SK-N-SH treated with all-trans-retinoic acid at 6 μM for 48 hours (cell line): ENCODE data around the gene RRP36.
A peak's percentile ranks its signal among the peaks of the same experiment; 100 is the strongest.

Experiments
- ATAC-seq: fragments of 200-7000 bp; cut with Tn5 transposase; 3 replicates; pipeline ENCODE4 v1.9.1; 2020; ENCODE audit warnings: mild to moderate bottlenecking, moderate library complexity
- ARNTL ChIP-seq: fragments of 450-650 bp; formaldehyde crosslinking; IDR thresholded peaks from 2 replicates; pipeline ENCODE4 v1.5.0; 2020; ENCODE audit warnings: low read depth, mild to moderate bottlenecking, moderate library complexity, borderline replicate concordance
- BACH2 ChIP-seq: fragments of 250-450 bp; sonication (Bioruptor Pico); IDR thresholded peaks from 2 replicates; pipeline ENCODE4 v1.9.0; 2021; ENCODE audit warnings: mild to moderate bottlenecking, borderline replicate concordance
- CREB5 ChIP-seq: fragments of 250-450 bp; sonication (Bioruptor Pico); IDR thresholded peaks from 2 replicates; pipeline ENCODE4 v1.5.1; 2020; ENCODE audit warnings: low read depth, mild to moderate bottlenecking, moderate library complexity
- CSDC2 ChIP-seq: fragments of 250-450 bp; sonication (Bioruptor Pico); IDR thresholded peaks from 2 replicates; pipeline ENCODE4 v1.5.0; 2020; ENCODE audit warnings: mild to moderate bottlenecking, moderate library complexity
- CSRNP3 ChIP-seq: fragments of 250-450 bp; sonication (Bioruptor Pico); IDR thresholded peaks from 2 replicates; pipeline ENCODE4 v1.5.1; 2021; ENCODE audit warnings: mild to moderate bottlenecking, moderate library complexity
- ESRRG ChIP-seq: fragments of 250-450 bp; sonication (Bioruptor Pico); IDR thresholded peaks from 2 replicates; pipeline ENCODE4 v1.6.1; 2021; ENCODE audit warnings: mild to moderate bottlenecking
- GLIS3 ChIP-seq: fragments of 250-450 bp; sonication (Bioruptor Pico); IDR thresholded peaks from 2 replicates; pipeline ENCODE4 v1.5.0; 2020; ENCODE audit warnings: mild to moderate bottlenecking, moderate library complexity
- ISL1 ChIP-seq: fragments of 250-450 bp; sonication (Bioruptor Pico); IDR thresholded peaks from 2 replicates; pipeline ENCODE4 v2.1.2; 2022; ENCODE audit warnings: mild to moderate bottlenecking, moderate library complexity
- OSR1 ChIP-seq: fragments of 250-450 bp; sonication (Bioruptor Pico); IDR thresholded peaks from 2 replicates; pipeline ENCODE4 v1.8.0; 2022; ENCODE audit warnings: moderate library complexity, mild to moderate bottlenecking, inconsistent platforms
- POU6F1 ChIP-seq: fragments of 250-450 bp; sonication (Bioruptor Pico); IDR thresholded peaks from 2 replicates; pipeline ENCODE4 v1.8.0; 2021; ENCODE audit warnings: low read depth, mild to moderate bottlenecking, moderate library complexity, borderline replicate concordance
- PPARA ChIP-seq: fragments of 250-450 bp; sonication (Bioruptor Pico); IDR thresholded peaks from 2 replicates; pipeline ENCODE4 v1.5.0; 2020; ENCODE audit warnings: mild to moderate bottlenecking, borderline replicate concordance
- RARB ChIP-seq: fragments of 250-450 bp; sonication (Bioruptor Pico); IDR thresholded peaks from 2 replicates; pipeline ENCODE4 v1.8.0; 2021; ENCODE audit warnings: mild to moderate bottlenecking, moderate library complexity
- SNAI2 ChIP-seq: fragments of 250-450 bp; sonication (Bioruptor Pico); IDR thresholded peaks from 2 replicates; pipeline ENCODE4 v1.5.0; 2020; ENCODE audit warnings: mild to moderate bottlenecking, moderate library complexity
- TCF4 ChIP-seq: fragments of 250-450 bp; sonication (Bioruptor Pico); IDR thresholded peaks from 2 replicates; pipeline ENCODE4 v1.8.0; 2021; ENCODE audit warnings: mild to moderate bottlenecking, moderate library complexity, borderline replicate concordance
- TSHZ2 ChIP-seq: fragments of 250-450 bp; sonication (Bioruptor Pico); IDR thresholded peaks from 2 replicates; pipeline ENCODE4 v1.5.0; 2020; ENCODE audit warnings: mild to moderate bottlenecking, moderate library complexity
- ZFP3 ChIP-seq: fragments of 250-450 bp; sonication (Bioruptor Pico); IDR thresholded peaks from 2 replicates; pipeline ENCODE4 v1.5.0; 2020; ENCODE audit warnings: mild to moderate bottlenecking, moderate library complexity
- ZFP30 ChIP-seq: fragments of 450-650 bp; formaldehyde crosslinking; IDR thresholded peaks from 2 replicates; pipeline ENCODE4 v1.5.0; 2022; ENCODE audit warnings: mild to moderate bottlenecking, moderate library complexity
- ZNF565 ChIP-seq: fragments of 450-650 bp; formaldehyde crosslinking; conservative IDR thresholded peaks from 2 replicates; pipeline ENCODE4 v1.5.0; 2020; ENCODE audit warnings: low read depth, mild to moderate bottlenecking, moderate library complexity
- ZNF70 ChIP-seq: fragments of 450-650 bp; formaldehyde crosslinking; IDR thresholded peaks from 2 replicates; pipeline ENCODE4 v1.5.0; 2020; ENCODE audit warnings: mild to moderate bottlenecking, moderate library complexity
- ZNF8 ChIP-seq: fragments of 450-650 bp; formaldehyde crosslinking; IDR thresholded peaks from 2 replicates; pipeline ENCODE4 v1.5.0; 2020; ENCODE audit warnings: mild to moderate bottlenecking, moderate library complexity

The RRP36 gene

GRCh38 chr6:43021270-43022047 lies at the start of gene RRP36:
RRP36 (plus strand) TSS chr6:43021623; CDS start chr6:43021655, 32 bp downstream.
- ATAC-seq = peak; percentile 94

GRCh38 chr6:42971746-42972327 lies 49.6 kb upstream of the RRP36 start:
- ATAC-seq = no peak
- no peak for TF ChIP-seq ZFP3
- TF ChIP-seq TSHZ2 (CRISPR knock-in tag) = no peak
- TF ChIP-seq ESRRG = no peak
- no peak for TF ChIP-seq CSRNP3
- no peak for TF ChIP-seq BACH2 (CRISPR knock-in tag)
- TF ChIP-seq SNAI2 (CRISPR knock-in tag) = no peak
- TF ChIP-seq ZNF8 (CRISPR knock-in tag) = no peak
- no peak for TF ChIP-seq RARB (CRISPR knock-in tag)
- no peak for TF ChIP-seq CREB5 (CRISPR knock-in tag)
- no peak for TF ChIP-seq ZNF565 (CRISPR knock-in tag)
- no peak for TF ChIP-seq ZFP30 (CRISPR knock-in tag)
- TF ChIP-seq TCF4 = no peak
- TF ChIP-seq POU6F1 (CRISPR knock-in tag) = no peak
- no peak for TF ChIP-seq ZNF70 (CRISPR knock-in tag)
- TF ChIP-seq OSR1 (CRISPR knock-in tag) = no peak
- TF ChIP-seq ARNTL = no peak
- TF ChIP-seq GLIS3 = no peak
- TF ChIP-seq, all 23 proteins: peak for 0

More at GRCh38 chr6:43021270-43022047, at the start of gene RRP36:
- TF ChIP-seq POU6F1 (CRISPR knock-in tag) (no peak), ISL1 (CRISPR knock-in tag) (no peak), TCF4 (no peak), GLIS3 (0 out of 2 replicates have a peak, but pooled peaks have one; percentile 37)
- TF ChIP-seq, all 23 proteins: peak for 1

GRCh38 chr6:42973926-42974325 lies 47.5 kb upstream of the RRP36 start:
- ATAC-seq = no peak
- TF ChIP-seq PPARA = no peak
- no peak for TF ChIP-seq CSDC2 (CRISPR knock-in tag)
- TF ChIP-seq CSRNP3 = no peak
- TF ChIP-seq TSHZ2 (CRISPR knock-in tag) = no peak
